ENCODE measurements around the gene MOB3C. TPM values are rescaled to one million over a fixed set of nuclear protein-coding genes. Genes with fewer than 3 reads are reported as not detected.

MOB3C gene
- polyA plus RNA-seq, 1 experiment, result 11.9 TPM

DNA sequence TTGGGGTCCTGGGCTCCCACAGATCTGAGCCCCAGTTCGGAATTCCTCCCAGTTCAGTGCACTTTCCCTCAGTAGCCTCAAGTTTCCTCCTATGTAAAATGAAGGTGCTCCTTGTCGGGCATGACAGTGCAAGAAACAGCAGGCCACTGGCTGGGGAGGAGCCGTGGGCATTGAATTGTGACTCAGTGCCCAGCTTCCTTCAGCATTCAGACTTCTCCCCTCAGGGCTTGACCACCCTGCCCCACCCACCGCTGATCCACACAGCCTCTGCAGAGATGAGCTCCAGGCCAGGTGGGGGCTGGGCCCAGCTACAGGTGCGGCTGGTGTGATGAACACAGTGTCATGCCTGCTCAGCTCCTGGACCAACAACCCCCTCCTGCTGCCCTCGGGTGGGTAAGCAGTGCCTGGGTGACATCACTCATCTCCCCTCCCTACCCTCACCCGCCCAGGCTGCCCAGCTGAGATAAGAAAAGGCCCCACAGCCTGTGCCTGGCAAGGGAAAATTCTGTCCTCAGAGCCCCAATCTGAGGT, 4.9 kb downstream of the MOB3C start:
- H3K4me3 ChIP-seq (ENCODE audit: low read depth, low read length), result no peak overlapping the region
- TF ChIP-seq, protein P1, sequence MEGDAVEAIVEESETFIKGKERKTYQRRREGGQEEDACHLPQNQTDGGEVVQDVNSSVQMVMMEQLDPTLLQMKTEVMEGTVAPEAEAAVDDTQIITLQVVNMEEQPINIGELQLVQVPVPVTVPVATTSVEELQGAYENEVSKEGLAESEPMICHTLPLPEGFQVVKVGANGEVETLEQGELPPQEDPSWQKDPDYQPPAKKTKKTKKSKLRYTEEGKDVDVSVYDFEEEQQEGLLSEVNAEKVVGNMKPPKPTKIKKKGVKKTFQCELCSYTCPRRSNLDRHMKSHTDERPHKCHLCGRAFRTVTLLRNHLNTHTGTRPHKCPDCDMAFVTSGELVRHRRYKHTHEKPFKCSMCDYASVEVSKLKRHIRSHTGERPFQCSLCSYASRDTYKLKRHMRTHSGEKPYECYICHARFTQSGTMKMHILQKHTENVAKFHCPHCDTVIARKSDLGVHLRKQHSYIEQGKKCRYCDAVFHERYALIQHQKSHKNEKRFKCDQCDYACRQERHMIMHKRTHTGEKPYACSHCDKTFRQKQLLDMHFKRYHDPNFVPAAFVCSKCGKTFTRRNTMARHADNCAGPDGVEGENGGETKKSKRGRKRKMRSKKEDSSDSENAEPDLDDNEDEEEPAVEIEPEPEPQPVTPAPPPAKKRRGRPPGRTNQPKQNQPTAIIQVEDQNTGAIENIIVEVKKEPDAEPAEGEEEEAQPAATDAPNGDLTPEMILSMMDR (IDR thresholded peaks at IDR 0.05; ENCODE audit: low read depth, low read length), result no peak
- ChIA-PET POLR2A (interaction anchor here (0.7 kb wide), 1 partner anchor 8 kb away, joined by 12 read pairs; the partner anchor contains the start of gene MKNK1), CTCF (no interaction called here)
- H3K27me3 ChIP-seq (ENCODE audit: control insufficient read depth, insufficient read depth, low read length), result no peaks in the 10 kb centered on the region
- H3K9me3 ChIP-seq (ENCODE audit: control insufficient read depth, insufficient read depth, low read length), result no peaks in the 10 kb centered on the region; the same call in 1 of the 2 replicates
- DNase-seq (ENCODE audit: low read depth, low spot score), result no peak
- H3K27ac ChIP-seq (ENCODE audit: low read depth, low read length), result no peak overlapping the region

GRCh38 chr1:46607345-46608130, 9.1 kb downstream of the MOB3C start:
- Histone ChIP-seq H3K4me3 (ENCODE audit: low read depth, low read length) (no peak overlapping the region), H3K27me3 (ENCODE audit: control insufficient read depth, insufficient read depth, low read length) (no peaks in the 10 kb centered on the region), H3K9me3 (ENCODE audit: control insufficient read depth, insufficient read depth, low read length) (no peaks in the 10 kb centered on the region; the same call in 1 of the 2 replicates), H3K27ac (ENCODE audit: low read depth, low read length) (no peak overlapping the region)
- no peak for DNase-seq (ENCODE audit: low read depth, low spot score)
- TF ChIP-seq, protein P1 (IDR thresholded peaks at IDR 0.05; ENCODE audit: low read depth, low read length), result no peak
- CTCF ChIA-PET, result interaction anchor here (0.6 kb wide), 1 partner anchor 203 kb away, joined by 3 read pairs; no protein-coding TSS in a partner anchor
- POLR2A ChIA-PET, result no interaction called here

GRCh38 chr1:46606255-46606965, 10.2 kb downstream of the MOB3C start:
- no peak for DNase-seq (ENCODE audit: low read depth, low spot score)
- POLR2A ChIA-PET, result interaction anchor here (1.2 kb wide), 1 partner anchor 9 kb away, joined by 10 read pairs; the partner anchor contains the start of gene MOB3C
- Histone ChIP-seq H3K4me3 (ENCODE audit: low read depth, low read length) (no peak overlapping the region), H3K27me3 (ENCODE audit: control insufficient read depth, insufficient read depth, low read length) (no peaks in the 10 kb centered on the region), H3K27ac (ENCODE audit: low read depth, low read length) (no peak overlapping the region), H3K9me3 (ENCODE audit: control insufficient read depth, insufficient read depth, low read length) (no peaks in the 10 kb centered on the region; the same call in 1 of the 2 replicates)
- CTCF ChIA-PET, result interaction anchor here (1.2 kb wide), 1 partner anchor 160 kb away, joined by 3 read pairs; no protein-coding TSS in a partner anchor
- TF ChIP-seq, protein P1 (IDR thresholded peaks at IDR 0.05; ENCODE audit: low read depth, low read length), result no peak

GRCh38 chr1:46605232-46605631, 11.4 kb downstream of the MOB3C start:
- ChIA-PET POLR2A (interaction anchor here (0.7 to 1.6 kb wide), 2 partner anchors 8 to 60 kb away, joined by 4 to 10 read pairs; no protein-coding TSS in a partner anchor), CTCF (interaction anchor here (0.7 to 1.9 kb wide), 4 partner anchors 9 to 120 kb away, joined by 3 to 5 read pairs (median 4); no protein-coding TSS in a partner anchor)
- Histone ChIP-seq H3K27ac (ENCODE audit: low read depth, low read length) (no peak overlapping the region), H3K9me3 (ENCODE audit: control insufficient read depth, insufficient read depth, low read length) (no peaks in the 10 kb centered on the region; the same call in 1 of the 2 replicates), H3K27me3 (ENCODE audit: control insufficient read depth, insufficient read depth, low read length) (no peaks in the 10 kb centered on the region), H3K4me3 (ENCODE audit: low read depth, low read length) (no peak overlapping the region)
- TF ChIP-seq, protein P1 (IDR thresholded peaks at IDR 0.05; ENCODE audit: low read depth, low read length), result no peak
- DNase-seq (ENCODE audit: low read depth, low spot score), result no peak

All from AG04450 (cell line).